GM13976 (cell line): Measurements from ENCODE around the gene PAQR5.

Source experiments
- DNase-seq: peaks from one replicate; pipeline ENCODE4 v3.0.0; 2012; ENCODE audit warnings: low spot score
- in situ Hi-C: fragments of 300-500 bp; cut with MboI; formaldehyde crosslinking; loops from one replicate; pipeline ENCODE4 v1.12.0; 2022; ENCODE audit warnings: low sequenced_read_pairs, mixed read lengths, inconsistent platforms; ENCODE audit not compliant: unreplicated experiment
- TF ChIP-seq, protein P1 (sequence below): IDR thresholded peaks from 2 replicates; pipeline ENCODE4 v1.5.1; 2012; ENCODE audit warnings: borderline replicate concordance, mild to moderate bottlenecking; ENCODE audit not compliant: insufficient read depth; ENCODE audit errors: extremely low read depth, missing control alignments, control extremely low read depth

PAQR5 gene

DNA sequence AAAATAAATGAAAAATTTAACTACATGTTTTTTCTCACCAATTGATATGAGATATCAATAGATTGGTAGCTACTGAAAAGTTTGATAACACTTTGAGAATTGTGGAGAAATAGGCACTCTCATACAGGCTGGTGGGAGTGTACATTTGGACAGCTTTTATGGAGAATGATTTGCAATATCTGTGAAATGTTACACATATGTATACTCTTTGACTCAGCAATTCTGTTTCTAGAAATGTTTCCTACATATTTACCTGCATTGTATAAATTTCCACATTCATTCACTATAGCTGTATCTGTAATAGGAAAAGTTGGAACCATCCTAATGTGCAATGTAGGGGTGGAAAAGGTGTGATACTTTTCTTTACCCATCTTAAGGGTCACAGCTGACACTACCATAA, 113.6 kb downstream of the PAQR5 start:
- DNase-seq = no peak
- TF ChIP-seq, protein P1, sequence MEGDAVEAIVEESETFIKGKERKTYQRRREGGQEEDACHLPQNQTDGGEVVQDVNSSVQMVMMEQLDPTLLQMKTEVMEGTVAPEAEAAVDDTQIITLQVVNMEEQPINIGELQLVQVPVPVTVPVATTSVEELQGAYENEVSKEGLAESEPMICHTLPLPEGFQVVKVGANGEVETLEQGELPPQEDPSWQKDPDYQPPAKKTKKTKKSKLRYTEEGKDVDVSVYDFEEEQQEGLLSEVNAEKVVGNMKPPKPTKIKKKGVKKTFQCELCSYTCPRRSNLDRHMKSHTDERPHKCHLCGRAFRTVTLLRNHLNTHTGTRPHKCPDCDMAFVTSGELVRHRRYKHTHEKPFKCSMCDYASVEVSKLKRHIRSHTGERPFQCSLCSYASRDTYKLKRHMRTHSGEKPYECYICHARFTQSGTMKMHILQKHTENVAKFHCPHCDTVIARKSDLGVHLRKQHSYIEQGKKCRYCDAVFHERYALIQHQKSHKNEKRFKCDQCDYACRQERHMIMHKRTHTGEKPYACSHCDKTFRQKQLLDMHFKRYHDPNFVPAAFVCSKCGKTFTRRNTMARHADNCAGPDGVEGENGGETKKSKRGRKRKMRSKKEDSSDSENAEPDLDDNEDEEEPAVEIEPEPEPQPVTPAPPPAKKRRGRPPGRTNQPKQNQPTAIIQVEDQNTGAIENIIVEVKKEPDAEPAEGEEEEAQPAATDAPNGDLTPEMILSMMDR = no peak
- in situ Hi-C loops = no loop called here

DNA sequence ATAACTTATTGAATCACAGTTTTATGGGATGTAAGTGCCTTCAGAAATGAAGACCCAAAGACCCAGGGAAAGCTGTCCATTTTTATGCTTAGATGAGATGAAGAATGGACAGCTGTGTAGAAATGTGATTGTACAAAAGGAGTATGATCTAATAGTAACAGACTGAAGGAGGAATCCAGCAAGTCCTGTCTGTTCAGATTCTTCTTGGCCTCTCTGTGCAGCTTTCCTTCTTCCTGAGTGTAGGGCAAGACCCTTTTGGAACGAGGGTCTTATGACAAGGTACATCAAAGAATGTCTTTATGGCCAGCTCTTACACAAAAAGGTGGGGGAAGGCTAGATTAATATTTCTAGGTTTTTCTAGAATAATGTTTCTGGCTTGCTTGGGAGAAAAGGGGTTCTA, 114.0 kb downstream of the PAQR5 start:
- in situ Hi-C loops = no loop called here
- DNase-seq = no peak
- TF ChIP-seq, protein P1 = no peak

DNA sequence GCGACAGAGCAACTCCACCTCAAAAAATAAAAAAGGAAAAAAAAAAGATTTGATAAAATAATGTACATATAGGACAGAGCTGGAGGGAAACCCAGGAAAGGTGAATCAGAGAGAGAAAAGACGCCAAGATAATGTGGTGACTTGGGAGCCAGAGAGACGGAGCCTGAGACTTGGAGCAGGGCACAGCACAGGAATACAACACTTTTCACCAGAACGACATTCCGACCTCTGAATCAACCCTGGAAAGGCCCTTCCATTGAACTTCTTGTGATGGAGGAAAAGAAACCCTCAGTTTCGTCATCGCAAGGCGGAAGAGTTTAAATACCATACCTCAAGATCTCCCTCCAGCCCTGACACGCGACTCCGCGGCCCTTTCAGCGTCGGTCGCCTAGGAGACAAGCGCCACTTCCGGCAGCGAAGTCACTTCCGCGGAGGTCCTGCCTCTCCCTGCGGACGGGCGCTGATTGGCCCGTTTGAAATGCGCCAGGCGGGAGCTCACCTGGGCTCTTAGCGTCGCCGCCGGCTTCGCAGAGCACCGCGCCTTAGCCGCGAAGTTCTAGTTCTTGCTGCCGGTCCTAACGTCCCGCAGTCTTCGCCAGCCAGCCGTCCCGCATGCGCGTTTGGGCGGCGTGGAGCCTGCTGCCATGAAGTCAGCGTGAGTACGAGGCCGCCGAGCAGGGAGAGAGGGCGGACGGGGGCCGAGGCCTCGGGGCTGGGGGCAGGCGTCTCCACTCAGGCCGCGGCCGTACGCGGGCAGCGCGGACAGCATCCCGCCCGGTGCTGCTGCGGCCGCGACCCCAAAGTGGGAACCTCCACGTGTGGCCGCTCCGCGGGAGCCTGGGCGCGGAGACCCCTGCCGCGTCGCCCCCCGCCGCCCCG, 115.3 kb downstream of the PAQR5 start, which contains the start of gene KIF23:
Gene KIF23, plus strand, starts transcription at position 528 of the 879 bp plus-strand sequence. Its CDS starts 117 bp downstream, at position 645.
- peak; percentile 98 for DNase-seq
- TF ChIP-seq, protein P1 = no peak
- in situ Hi-C loops = no loop called here

GRCh38 chr15:69414701-69415167, 116.0 kb downstream of the PAQR5 start:
- in situ Hi-C loops = no loop called here
- TF ChIP-seq, protein P1 = no peak
- peak; percentile 54 for DNase-seq

DNA sequence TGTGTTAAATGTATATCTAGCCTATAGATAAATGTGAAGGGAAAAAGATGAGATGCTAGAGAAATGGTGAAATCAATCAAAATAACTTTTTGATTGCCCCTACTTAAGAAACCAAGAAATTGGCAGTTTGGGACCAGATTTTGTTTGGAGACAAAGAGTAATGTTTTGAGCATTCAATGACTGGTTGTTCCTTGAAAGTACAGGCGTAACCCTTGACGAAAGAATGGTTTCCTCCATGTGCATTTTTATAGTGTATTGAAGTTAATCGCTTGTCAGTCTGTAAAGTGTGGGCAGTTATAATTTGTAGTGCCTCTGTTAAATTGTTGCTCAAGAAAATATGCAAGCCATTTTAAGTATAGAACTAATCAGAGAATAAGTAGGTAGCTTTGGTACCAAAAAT, 116.7 kb downstream of the PAQR5 start:
- TF ChIP-seq, protein P1 = no peak
- in situ Hi-C loops = no loop called here
- DNase-seq = no peak

DNA sequence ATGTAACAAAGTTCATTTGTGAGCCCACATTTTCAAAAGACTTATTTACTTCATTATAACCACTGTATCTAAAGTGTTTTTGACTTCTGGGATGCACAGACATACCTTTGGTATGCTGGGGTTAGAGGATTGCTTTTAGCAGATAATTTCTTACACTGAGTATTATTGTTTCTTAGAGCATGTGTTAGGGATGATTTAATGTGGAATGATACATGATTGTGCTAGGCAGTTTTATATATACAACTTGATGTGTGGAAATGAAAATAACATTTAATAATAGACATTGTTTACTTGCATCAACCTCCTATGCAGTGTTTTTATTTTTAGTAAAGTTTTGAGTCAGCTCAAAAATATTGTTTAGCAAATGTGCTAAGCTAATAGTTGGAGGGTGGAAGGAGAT, 118.9 kb downstream of the PAQR5 start:
- TF ChIP-seq, protein P1 = no peak
- DNase-seq = no peak
- in situ Hi-C loops = no loop called here
